Breast epithelium (tissue), 4 donors: ENCODE results near the gene KLC3. TPM values are rescaled to one million over a fixed set of nuclear protein-coding genes. Genes with fewer than 3 reads are reported as not detected.
A peak's percentile ranks its signal among the peaks of the same experiment; 100 is the strongest.

Source experiments
- DNase-seq, 2 donors: peaks; one replicate each; pipeline ENCODE4 v3.0.0-alpha.2; 2019; ENCODE audit warnings: low spot score in 2 of 2
- H3K27ac ChIP-seq, 2 donors: fragments of 200-600 bp; sonication (generic) in 1 of 2; one replicate each; pipeline ENCODE4 v1.5.1; 2016 to 2019; ENCODE audit warnings: mild to moderate bottlenecking in 1 of 2
- H3K27me3 ChIP-seq, 2 donors: fragments of 200-600 bp; sonication (generic) in 1 of 2; one replicate each; pipeline versions ENCODE4 v1.5.1 to v1.6.0; 2017 to 2019; ENCODE audit warnings: control low read depth in 1 of 2, mild to moderate bottlenecking in 1 of 2
- H3K36me3 ChIP-seq: fragments of 200-600 bp; one replicate; pipeline ENCODE4 v1.5.1; 2019
- H3K4me1 ChIP-seq, 2 donors: fragments of 200-600 bp; sonication (generic); one replicate each; pipeline ENCODE4 v1.5.1; 2016 to 2019; ENCODE audit warnings: control low read depth in 1 of 2
- H3K4me3 ChIP-seq, 3 donors: fragments of 200-600 bp; sonication (generic); 1 replicate in 2 of 3; 2 replicates in 1 of 3; pipeline ENCODE4 v1.5.1; 2016 to 2019; ENCODE audit warnings: mild to moderate bottlenecking in 3 of 3, moderate library complexity in 2 of 3
- H3K9me3 ChIP-seq, 2 donors: fragments of 200-600 bp; sonication (generic) in 1 of 2; one replicate each; pipeline ENCODE4 v1.5.1; 2016 to 2019; ENCODE audit warnings: control low read depth in 1 of 2
- CTCF ChIP-seq, 3 donors: fragments of 450-650 bp; IDR thresholded peaks; one replicate each; pipeline ENCODE4 v1.5.1; 2016 to 2017; ENCODE audit warnings: antibody characterized with exemption in 3 of 3, mild to moderate bottlenecking in 3 of 3, moderate library complexity in 3 of 3
- POLR2A ChIP-seq: fragments of 450-650 bp; IDR thresholded peaks from one replicate; pipeline ENCODE4 v1.6.1; 2016; ENCODE audit warnings: antibody characterized with exemption, mild to moderate bottlenecking, moderate library complexity
- POLR2AphosphoS5 ChIP-seq, 3 donors: sonication (generic); formaldehyde crosslinking; IDR thresholded peaks; one replicate each; pipeline ENCODE4 v1.6.1; 2017; ENCODE audit warnings: antibody characterized with exemption in 3 of 3
- intact Hi-C: fragments of 100-400 bp; cut with DNase I; formaldehyde crosslinking; loops from one replicate; pipeline ENCODE4 v1.15.1; 2023; ENCODE audit warnings: low total_unique reads
- total RNA-seq, 3 donors: library from RNA; depleted of rRNA; stranded (reverse); fragments of >200 nt; gene quantifications; one replicate each; pipeline ENCODE4 v1.1.0, GENCODE V29; 2016

Gene KLC3
- total RNA-seq, 3 donors from 2014 or later = 5.6 to 13.5 TPM; not detected in 1

- TF ChIP-seq POLR2A (no peak), CTCF (IDR thresholded peaks at IDR 0.05) (no peak), POLR2AphosphoS5 (IDR thresholded peaks at IDR 0.05) (peak in 2 of 3 donors; percentile 40 to 69)
- peak in 1 of 2 donors; percentile 93 for DNase-seq
- no peaks in the 10 kb centered on the region for H3K4me1 ChIP-seq
- H3K36me3 ChIP-seq = no peaks in the 10 kb centered on the region
- H3K27ac ChIP-seq = peak overlapping the region in 1 of 2 donors; percentile 75
- intact Hi-C loops = no loop called here
- no peak overlapping the region for H3K4me3 ChIP-seq
- no peaks in the 10 kb centered on the region for H3K9me3 ChIP-seq
- H3K27me3 ChIP-seq = no peaks in the 10 kb centered on the region
Observed at GRCh38 chr19:45376045-45376724, 35.6 kb downstream of the KLC3 start.

GRCh38 chr19:45380107-45380506 lies 39.6 kb downstream of the KLC3 start:
- no peaks in the 10 kb centered on the region for H3K36me3 ChIP-seq
- H3K27ac ChIP-seq = no peak overlapping the region
- no peak for DNase-seq
- intact Hi-C loops = no loop called here
- TF ChIP-seq POLR2AphosphoS5 (IDR thresholded peaks at IDR 0.05) (no peak), POLR2A (no peak), CTCF (IDR thresholded peaks at IDR 0.05) (no peak)
- H3K4me3 ChIP-seq = no peak overlapping the region
- H3K9me3 ChIP-seq = no peaks in the 10 kb centered on the region
- H3K27me3 ChIP-seq = peaks cover 0 to 1% of the 10 kb centered on the region in 2 donors
- no peaks in the 10 kb centered on the region for H3K4me1 ChIP-seq

- TF ChIP-seq CTCF (IDR thresholded peaks at IDR 0.05) (no peak), POLR2A (no peak), POLR2AphosphoS5 (IDR thresholded peaks at IDR 0.05) (no peak)
- intact Hi-C loops = no loop called here
- Histone ChIP-seq H3K4me1 (no peaks in the 10 kb centered on the region), H3K36me3 (no peaks in the 10 kb centered on the region), H3K9me3 (no peaks in the 10 kb centered on the region), H3K27me3 (peaks cover 0 to 10% of the 10 kb centered on the region in 2 donors), H3K27ac (no peak overlapping the region), H3K4me3 (no peak overlapping the region)
- no peak for DNase-seq
Observed at GRCh38 chr19:45382426-45382825, 41.9 kb downstream of the KLC3 start.

- no peak for DNase-seq
- Histone ChIP-seq H3K27me3 (peaks cover 0 to 10% of the 10 kb centered on the region in 2 donors), H3K9me3 (no peaks in the 10 kb centered on the region), H3K36me3 (no peaks in the 10 kb centered on the region), H3K4me1 (no peaks in the 10 kb centered on the region), H3K4me3 (no peak overlapping the region), H3K27ac (no peak overlapping the region)
- TF ChIP-seq CTCF (IDR thresholded peaks at IDR 0.05) (no peak), POLR2A (no peak), POLR2AphosphoS5 (IDR thresholded peaks at IDR 0.05) (no peak)
- intact Hi-C loops = no loop called here
Observed at GRCh38 chr19:45385392-45386221, 45.1 kb downstream of the KLC3 start.

- TF ChIP-seq POLR2AphosphoS5 (IDR thresholded peaks at IDR 0.05) (no peak), POLR2A (no peak), CTCF (IDR thresholded peaks at IDR 0.05) (no peak)
- H3K27ac ChIP-seq = no peak overlapping the region
- no peaks in the 10 kb centered on the region for H3K9me3 ChIP-seq
- intact Hi-C loops = no loop called here
- H3K4me1 ChIP-seq = no peaks in the 10 kb centered on the region
- H3K36me3 ChIP-seq = no peaks in the 10 kb centered on the region
- no peak overlapping the region for H3K4me3 ChIP-seq
- H3K27me3 ChIP-seq = no peaks in the 10 kb centered on the region
- DNase-seq = no peak
Observed at GRCh38 chr19:45391346-45391745, 50.8 kb downstream of the KLC3 start.
